HG03378 (cell line): Measurements from ENCODE around the gene KHSRP.
A peak's percentile ranks its signal among the peaks of the same experiment; 100 is the strongest.

Experiments used
- ATAC-seq: cut with Tn5 transposase; IDR thresholded peaks from one replicate; pipeline ENCODE4 v1.9.1; 2021; ENCODE audit warnings: mild to moderate bottlenecking, moderate library complexity; ENCODE audit not compliant: unreplicated experiment

Gene KHSRP

DNA sequence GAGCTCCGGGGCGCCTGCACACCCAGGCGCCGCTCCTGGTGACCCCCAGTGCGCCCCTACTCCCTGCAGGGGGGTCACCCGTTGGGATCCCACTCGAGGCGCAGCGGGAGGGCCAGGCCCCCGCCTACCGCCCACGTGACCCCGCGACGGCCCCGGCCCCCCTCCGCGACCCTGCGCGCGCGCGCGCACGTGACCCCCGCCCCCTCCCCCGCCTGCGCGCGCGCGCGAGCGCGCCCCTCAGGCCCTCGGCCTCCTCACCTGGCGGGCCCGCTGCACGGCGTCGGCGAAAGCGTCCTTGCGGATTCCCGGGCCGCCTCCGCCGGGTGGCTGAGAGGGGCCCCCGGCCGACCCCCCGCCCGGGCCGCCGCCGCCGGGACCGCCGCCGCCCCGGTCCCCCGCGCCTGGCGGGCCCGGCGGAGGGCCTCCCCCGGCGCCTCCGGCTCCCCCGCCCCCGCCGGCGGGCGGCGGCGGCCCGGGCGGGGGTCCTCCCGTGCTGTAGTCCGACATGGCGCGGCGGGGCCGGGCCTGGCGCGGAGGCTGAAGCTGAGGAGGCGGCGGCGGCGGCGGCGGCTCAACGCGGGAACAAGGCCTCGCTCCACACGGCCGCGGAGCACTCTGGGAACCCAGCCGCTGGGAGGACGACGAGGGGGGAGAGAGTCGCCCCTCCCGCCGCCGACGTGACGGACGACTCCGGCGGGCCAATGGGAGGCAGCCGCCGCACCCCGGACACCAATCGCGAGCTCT lies at the start of gene KHSRP:
Gene KHSRP (minus strand): TSS at position 617 of the 744 bp plus-strand sequence. CDS start 110 bp downstream, at position 507.
- ATAC-seq: no peak

DNA sequence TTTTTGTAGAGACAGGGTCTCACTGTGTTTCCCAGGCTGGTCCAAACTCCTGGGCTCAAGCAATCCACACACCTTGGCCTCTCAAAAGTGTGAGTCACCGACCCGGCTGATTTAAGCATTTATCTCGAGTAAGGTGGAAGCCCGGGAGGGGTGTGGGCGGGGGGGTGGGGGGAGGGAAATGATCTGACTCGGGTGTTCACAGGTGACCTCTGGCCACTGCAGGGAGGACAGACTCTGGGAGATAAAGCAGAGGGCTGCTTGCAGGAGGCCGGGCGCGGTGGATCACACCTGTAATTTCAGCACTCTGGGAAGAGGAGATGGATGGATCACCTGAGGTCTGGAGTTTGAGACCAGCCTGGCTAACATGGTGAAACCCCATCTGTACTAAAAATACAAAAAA lies 49.0 kb upstream of the KHSRP start:
- no peak for ATAC-seq

- ATAC-seq: no peak
Measured at GRCh38 chr19:6472713-6473112, 48.1 kb upstream of the KHSRP start.

DNA sequence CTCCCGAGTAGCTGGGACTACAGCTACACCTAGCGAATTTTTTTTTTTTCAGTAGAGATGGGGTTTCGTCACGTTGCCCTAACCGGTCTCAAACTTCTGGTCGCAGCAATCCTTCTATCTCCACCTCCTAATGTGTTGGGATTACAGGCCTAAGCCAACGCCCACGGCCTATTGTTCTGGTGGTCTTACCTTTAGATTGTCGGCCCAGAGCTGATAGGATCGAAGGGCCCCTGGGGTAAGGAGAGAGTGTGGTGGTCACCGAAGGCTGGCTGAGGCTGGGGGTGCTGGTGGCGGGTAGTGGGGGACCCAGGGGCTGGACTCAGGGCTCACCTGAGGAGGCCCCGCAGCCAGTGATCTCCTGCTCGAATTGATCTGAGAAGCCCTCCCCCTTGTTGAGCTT lies 46.5 kb upstream of the KHSRP start:
- no peak for ATAC-seq

GRCh38 chr19:6470173-6470572 lies 45.6 kb upstream of the KHSRP start:
- no peak for ATAC-seq

DNA sequence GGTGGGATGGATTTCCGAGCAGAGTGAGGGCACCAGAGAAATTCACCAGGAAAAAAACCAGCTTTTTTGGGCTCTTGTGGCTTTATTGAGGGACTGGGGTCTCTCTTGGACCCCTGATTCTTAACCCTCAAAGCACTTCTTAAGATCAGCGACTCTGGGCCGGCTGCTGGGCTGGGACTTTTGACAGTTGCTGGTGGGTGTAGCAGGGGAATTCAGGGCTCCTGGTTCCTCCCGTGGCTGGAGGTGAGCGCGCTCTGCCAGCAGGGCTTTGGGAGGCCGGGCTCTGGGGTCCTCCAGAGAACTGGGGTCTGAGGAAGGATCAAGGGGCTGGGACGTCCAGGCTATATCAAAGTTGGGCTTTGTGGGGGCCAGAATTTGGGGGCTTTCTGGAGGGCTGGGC lies 42.8 kb upstream of the KHSRP start:
- ATAC-seq: no peak

- ATAC-seq: no peak
Measured at GRCh38 chr19:6466526-6467248, 42.1 kb upstream of the KHSRP start.

GRCh38 chr19:6465663-6466062 lies 41.1 kb upstream of the KHSRP start:
- no peak for ATAC-seq

GRCh38 chr19:6465006-6465405 lies 40.4 kb upstream of the KHSRP start:
- no peak for ATAC-seq

DNA sequence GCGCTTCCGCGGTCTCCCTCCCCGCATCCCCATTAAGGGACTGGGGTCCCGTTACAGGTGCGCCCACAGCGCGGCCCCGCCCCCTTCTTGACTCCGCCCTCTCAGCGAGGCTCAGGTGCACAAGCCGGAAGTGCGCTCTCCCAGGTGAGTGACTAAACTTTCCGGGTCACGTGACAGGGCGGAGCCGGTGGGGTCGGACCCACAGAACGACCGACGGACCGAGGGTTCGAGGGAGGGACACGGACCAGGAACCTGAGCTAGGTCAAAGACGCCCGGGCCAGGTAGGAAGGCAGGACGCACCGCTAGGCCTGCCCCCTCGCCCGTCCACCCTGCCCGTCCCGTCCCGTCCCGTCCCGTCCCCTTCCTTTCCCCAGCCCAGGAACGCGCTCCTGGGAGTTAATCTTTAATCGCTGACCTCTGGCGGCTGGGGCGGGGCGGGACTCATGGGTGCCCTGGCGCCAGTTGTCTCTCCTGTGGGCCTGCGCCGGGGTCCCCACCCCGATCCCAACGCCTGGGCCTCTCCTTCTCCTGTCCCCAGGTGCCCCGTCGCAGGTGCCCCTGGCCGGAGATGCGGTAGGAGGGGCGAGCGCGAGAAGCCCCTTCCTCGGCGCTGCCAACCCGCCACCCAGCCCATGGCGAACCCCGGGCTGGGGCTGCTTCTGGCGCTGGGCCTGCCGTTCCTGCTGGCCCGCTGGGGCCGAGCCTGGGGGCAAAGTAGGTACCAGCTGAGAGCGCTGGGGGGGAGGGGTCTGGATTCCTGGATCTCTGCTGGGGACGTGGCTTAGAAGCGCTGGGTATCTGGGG lies 39.7 kb upstream of the KHSRP start, which contains the start of gene CRB3:
Gene CRB3 (plus strand): TSS at position 202 of the 804 bp plus-strand sequence. CDS start 431 bp downstream, at position 633.
- ATAC-seq: no peak

GRCh38 chr19:6460099-6460884 lies 35.7 kb upstream of the KHSRP start:
- peak; percentile 61 for ATAC-seq

- ATAC-seq: peak; percentile 4
Measured at GRCh38 chr19:6459262-6460098, 34.9 kb upstream of the KHSRP start, which contains the start of gene SLC25A23. Gene SLC25A23 (minus strand): TSS chr19:6459792. CDS start chr19:6459628, 164 bp downstream.

DNA sequence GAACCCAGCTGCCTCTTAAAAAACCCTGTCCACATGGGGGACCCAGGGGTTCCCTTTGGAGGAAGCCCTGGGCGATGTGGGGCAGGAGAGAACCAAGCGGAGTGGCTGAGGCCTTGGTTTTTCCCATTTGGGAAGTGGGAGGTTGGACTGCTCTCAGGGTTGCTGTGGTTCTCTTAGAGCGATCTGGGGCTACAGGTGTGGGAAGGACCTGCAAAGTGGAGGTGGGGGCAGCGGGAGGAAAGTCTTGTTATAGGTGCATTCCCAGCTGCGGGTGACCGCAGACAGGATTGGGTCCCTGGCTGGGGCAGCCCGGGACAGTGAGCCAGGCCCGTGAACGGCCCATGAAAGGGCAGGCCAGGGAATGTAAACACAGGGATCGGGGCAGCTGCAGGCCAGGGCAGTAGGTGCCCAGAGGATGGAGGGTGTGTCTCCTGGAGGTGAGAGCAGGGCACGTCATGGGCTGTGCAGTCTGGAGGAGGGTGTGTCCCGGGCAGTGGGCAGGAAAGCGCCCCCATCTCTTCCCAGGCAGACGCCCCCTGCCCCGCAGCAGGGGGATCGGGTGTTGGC lies 34.2 kb upstream of the KHSRP start:
- no peak for ATAC-seq

GRCh38 chr19:6457958-6458694 lies 33.5 kb upstream of the KHSRP start:
- no peak for ATAC-seq

DNA sequence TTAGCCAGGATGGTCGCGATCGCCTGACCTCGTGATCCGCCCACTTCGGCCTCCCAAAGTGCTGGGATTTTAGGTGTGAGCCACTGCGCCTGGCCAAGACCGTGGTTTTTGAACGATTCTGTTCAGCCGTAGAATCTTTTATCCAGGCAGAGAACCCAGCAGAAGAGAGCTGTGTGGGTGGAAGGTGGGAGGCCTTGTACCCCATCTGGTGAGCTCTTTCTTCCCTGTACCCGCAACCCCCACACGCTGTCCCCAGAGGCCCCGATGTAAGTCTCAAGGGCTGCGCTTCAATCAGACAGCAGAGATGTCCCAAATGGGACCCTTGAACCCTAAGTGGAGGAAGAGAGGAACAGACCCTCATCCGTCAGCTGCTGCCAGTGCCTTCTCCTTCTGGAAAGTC lies 31.3 kb upstream of the KHSRP start:
- ATAC-seq: no peak

DNA sequence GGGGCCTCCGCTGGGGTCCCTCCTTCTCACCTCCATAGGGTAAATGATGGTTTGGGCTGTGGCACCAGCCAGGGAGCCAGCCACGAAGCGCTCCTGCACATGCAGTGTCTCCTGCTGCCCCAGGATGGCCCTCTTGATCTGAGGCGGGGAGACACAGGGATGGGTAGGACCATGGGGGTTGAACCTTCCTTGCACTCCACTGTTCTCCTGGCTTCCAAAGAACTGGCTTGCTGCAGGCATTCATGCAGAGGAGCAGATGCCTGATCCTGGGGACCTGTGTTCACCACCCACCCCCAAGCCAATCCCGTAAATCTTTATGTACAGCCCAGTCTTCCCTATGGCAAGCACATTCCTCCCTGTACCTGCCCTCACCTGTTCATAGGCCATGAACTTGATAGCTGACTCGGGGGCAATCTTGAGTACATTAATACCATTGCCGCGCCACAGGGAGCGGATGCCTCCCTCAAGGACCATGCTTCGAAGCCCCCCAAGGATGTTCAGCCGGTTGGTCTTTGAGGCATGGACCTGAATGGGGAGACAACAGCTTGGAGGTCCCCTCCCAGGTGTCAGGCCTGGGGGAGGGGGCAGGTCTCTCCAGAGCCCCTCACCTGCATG lies 29.4 kb upstream of the KHSRP start:
- no peak for ATAC-seq

DNA sequence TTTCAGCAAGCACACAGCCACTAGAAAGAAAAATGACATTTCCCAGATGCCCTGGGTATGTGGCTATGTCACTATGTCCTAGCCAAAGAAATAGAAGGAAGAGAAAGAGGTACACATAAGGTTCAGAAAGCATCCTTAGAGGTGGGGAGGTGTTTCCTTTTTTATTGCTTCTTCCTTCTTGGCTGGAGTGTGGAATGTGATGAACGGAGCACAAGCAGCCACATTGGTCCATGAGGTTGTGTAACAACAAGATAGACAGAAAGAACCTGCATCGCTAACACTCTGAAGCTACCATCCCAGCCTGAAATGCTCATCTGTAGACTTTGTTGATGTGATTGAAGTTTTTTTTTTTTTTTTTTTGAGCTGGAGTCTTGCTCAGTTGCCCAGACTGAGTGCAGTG lies 28.3 kb upstream of the KHSRP start:
- ATAC-seq: no peak

- ATAC-seq: no peak
Measured at GRCh38 chr19:6452223-6452614, 27.6 kb upstream of the KHSRP start.
